Right lobe of liver (tissue), 6 donors: ENCODE data around the gene NES. TPM values are rescaled to one million over a fixed set of nuclear protein-coding genes. Genes with fewer than 3 reads are reported as not detected.

Experiments used
- ATAC-seq, 4 donors: fragments of 200-7000 bp; cut with Tn5 transposase; one replicate each; pipeline ENCODE4 v1.9.1; 2020; ENCODE audit warnings: mild to moderate bottlenecking in 4 of 4, moderate library complexity in 4 of 4
- DNase-seq, 3 donors: peaks; one replicate each; pipeline ENCODE4 v3.0.0-alpha.2; 2020
- H3K27ac ChIP-seq, 3 donors: fragments of 200-600 bp; one replicate each; pipeline ENCODE4 v1.8.0; 2022
- H3K27me3 ChIP-seq, 2 donors: fragments of 200-600 bp; one replicate each; pipeline ENCODE4 v1.8.0; 2022
- H3K36me3 ChIP-seq, 4 donors: fragments of 200-600 bp; sonication (generic) in 1 of 4; one replicate each; pipeline versions ENCODE4 v1.5.1 to v1.8.0; 2017 to 2022; ENCODE audit warnings: control low read depth in 1 of 4
- H3K4me1 ChIP-seq, 4 donors: fragments of 200-600 bp; sonication (generic) in 1 of 4; one replicate each; pipeline versions ENCODE4 v1.5.1 to v1.8.0; 2017 to 2022; ENCODE audit warnings: control low read depth in 1 of 4
- H3K4me3 ChIP-seq, 3 donors: fragments of 200-600 bp; one replicate each; pipeline ENCODE4 v1.8.0; 2022
- H3K9me3 ChIP-seq, 4 donors: fragments of 200-600 bp; sonication (generic) in 1 of 4; one replicate each; pipeline versions ENCODE4 v1.5.1 to v1.8.0; 2017 to 2022; ENCODE audit warnings: control low read depth in 1 of 4
- CTCF ChIP-seq, 4 donors: fragments of 200-600 bp in 3 of 4; fragments of 450-650 bp in 1 of 4; IDR thresholded peaks; one replicate each; pipeline versions ENCODE4 v1.5.1 to v1.8.0; 2016 to 2022; ENCODE audit warnings: antibody characterized with exemption in 4 of 4, mild to moderate bottlenecking in 2 of 4
- POLR2A ChIP-seq: fragments of 450-650 bp; IDR thresholded peaks from one replicate; pipeline ENCODE4 v1.6.1; 2017; ENCODE audit warnings: antibody characterized with exemption, mild to moderate bottlenecking
- WGBS: methylation state at CpG from one replicate; pipeline ENCODE4 v1.1.6; 2018; ENCODE audit warnings: low coverage, low lambda C conversion rate; ENCODE audit not compliant: insufficient coverage; ENCODE audit errors: missing lambda C conversion rate; 5-methylcytosine and 5-hydroxymethylcytosine counted together
- intact Hi-C, 2 donors: fragments of 100-400 bp; cut with DNase I; formaldehyde crosslinking; loops; one replicate each; pipeline versions ENCODE4 v1.11.2 to v1.14.1; 2022
- total RNA-seq, 6 experiments: library from RNA; depleted of rRNA in 2 of 6; stranded (reverse); fragments of >200 nt in 2 of 6; fragmentation: NEBNext Ultra II Directional in 3 of 6; extraction: Animal tissue kit (Norgen Biotek cat#: 25700) in 3 of 6; gene quantifications; one replicate each; pipeline versions ENCODE4 v1.1.0 to v1.2.4, GENCODE V29; 2016 to 2023
- donor health status: DM: no; HTN: yes; CAD: no.
- donor health status: DM: no; HTN: no; CAD: no.
- donor health status: DM: no; HTN: no; CAD: no.
- donor health status: DM: no; HTN: yes; CAD: no.
- donor health status: DM: no; HTN: yes; CAD: no.

Gene NES
- total RNA-seq, 6 experiments from 2014 or later = 1.1 to 7.5 (median 2.6) TPM

DNA sequence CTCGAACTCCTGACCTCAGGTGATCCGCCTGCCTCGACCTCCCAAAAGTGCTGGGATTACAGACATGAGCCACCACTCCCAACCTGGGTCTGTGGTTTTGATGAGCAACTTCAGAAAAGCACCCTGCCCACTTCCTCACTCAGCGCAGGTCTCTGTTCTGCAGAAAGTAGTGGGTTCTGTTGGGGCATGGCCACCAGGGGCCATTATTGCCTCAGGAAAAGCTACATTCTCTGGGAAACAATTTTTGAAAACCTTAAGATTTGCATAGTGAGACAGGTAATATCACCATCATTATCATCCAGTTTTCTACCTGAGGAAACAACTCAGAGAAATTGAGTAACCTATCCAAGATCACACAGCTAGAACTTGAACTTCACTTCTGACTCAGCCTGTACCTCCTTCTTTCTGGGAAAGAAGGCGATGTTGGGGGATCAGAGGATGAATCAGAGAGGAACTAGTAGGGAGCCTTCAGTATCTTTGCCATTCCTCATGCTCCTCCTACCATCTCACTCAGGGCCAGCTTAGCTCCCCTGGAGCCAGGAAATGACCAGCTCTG lies 7.1 kb upstream of the NES start:
- H3K36me3 ChIP-seq = no peaks in the 10 kb centered on the region
- intact Hi-C loops = no loop called here
- peaks cover 0 to 1% (median 0%) of the 10 kb centered on the region in 4 donors for H3K4me1 ChIP-seq
- DNase-seq (no peak), ATAC-seq (no peak)
- H3K9me3 ChIP-seq = no peaks in the 10 kb centered on the region
- H3K27ac ChIP-seq = no peak overlapping the region
- H3K4me3 ChIP-seq = no peak overlapping the region
- 48% methylated on average over 2 of the region's 5 CpGs for WGBS
- TF ChIP-seq CTCF (IDR thresholded peaks at IDR 0.05) = no peak
- TF ChIP-seq POLR2A = no peak
- no peaks in the 10 kb centered on the region for H3K27me3 ChIP-seq

DNA sequence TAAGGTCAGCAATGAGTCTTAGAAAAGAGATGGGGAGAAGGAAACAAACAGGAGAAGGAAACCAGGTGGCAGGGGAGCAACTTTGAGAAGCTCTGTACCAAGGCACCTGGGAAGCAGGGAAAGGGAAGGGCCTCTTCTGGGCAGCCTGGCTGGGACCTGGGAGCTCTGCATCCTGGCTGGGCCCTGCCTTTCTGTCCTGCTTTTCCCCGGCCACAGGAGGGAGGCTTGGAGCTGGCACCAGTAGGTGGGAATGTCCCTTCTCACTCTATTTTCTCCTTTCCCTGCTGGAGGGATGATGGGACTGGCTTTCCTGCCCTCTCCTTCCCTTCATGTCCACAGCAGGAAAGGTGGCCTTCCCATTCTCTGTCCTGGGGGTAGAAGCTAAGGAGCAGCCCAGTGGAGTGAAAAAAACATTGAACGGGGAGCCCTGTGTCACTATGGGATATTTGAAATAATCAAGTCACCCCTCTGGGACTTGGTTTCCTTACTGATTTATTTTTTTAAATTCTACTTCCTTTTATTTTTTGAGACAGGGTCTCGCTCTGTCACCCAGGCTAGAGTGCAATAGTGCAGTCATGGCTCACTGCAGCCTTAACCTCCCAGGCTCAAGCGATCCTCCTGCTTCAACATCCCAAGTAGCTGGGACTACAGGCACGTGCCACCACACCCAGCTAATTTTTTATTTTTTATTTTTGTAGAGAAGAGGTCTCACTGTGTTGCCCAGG lies 5.1 kb upstream of the NES start:
- TF ChIP-seq CTCF (IDR thresholded peaks at IDR 0.05) = no peak
- no peak for TF ChIP-seq POLR2A
- intact Hi-C loops = no loop called here
- 29% methylated on average over 2 of the region's 5 CpGs for WGBS
- ATAC-seq (no peak), DNase-seq (no peak)
- Histone ChIP-seq H3K9me3 (no peaks in the 10 kb centered on the region), H3K4me3 (no peak overlapping the region), H3K4me1 (no peaks in the 10 kb centered on the region), H3K27ac (no peak overlapping the region), H3K36me3 (no peaks in the 10 kb centered on the region), H3K27me3 (peaks cover 0 to 3% of the 10 kb centered on the region in 2 donors)

DNA sequence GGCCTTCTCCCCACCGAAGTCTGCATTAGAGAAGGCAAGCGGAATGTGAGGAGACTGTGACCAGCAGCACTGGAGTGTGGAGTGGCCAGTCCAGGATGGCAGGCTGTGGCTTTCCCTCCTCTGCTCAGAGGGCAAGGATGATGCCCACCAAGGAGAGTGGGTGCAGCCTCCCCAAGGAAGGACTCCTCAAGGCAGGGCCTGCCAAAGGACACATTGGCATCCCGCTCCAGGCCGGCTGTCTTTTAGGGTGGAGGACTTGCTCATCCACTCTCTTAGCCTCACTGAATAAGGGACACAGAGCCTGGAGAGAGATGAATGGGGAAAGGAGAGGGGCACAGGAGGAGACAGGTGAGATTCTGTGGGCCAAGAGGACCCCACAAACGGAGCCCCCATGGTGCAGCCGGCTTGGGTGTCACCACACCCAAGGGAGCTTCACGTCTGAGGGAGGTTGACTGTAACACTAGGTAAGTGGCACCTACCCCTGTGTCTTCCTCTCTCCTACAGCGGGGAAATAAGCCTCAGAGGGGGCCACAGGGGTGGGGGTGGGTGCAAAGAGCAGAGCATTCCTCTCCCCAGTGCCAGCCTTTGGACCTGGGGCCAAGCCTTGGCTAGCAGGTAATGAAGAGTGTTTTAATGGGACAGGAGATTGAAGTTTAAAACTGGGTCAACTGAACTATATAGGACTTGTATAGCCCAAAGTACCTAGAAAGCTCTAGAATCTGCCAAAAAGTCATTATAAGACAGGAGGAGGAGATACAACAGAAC lies 4.2 kb upstream of the NES start:
- intact Hi-C loops = no loop called here
- peaks cover 0 to 7% of the 10 kb centered on the region in 2 donors for H3K27me3 ChIP-seq
- no peak for DNase-seq

GRCh38 chr1:156680056-156680455 lies 2.8 kb upstream of the NES start:
- TF ChIP-seq POLR2A (no peak), CTCF (IDR thresholded peaks at IDR 0.05) (no peak)
- no peaks in the 10 kb centered on the region for H3K36me3 ChIP-seq
- H3K9me3 ChIP-seq = no peaks in the 10 kb centered on the region
- no peak overlapping the region for H3K27ac ChIP-seq
- no peak overlapping the region for H3K4me3 ChIP-seq
- H3K27me3 ChIP-seq = peaks cover 0 to 7% of the 10 kb centered on the region in 2 donors
- ATAC-seq (no peak), DNase-seq (no peak)
- H3K4me1 ChIP-seq = no peaks in the 10 kb centered on the region
- 30% methylated on average over 2 of the region's 2 CpGs for WGBS
- intact Hi-C loops = no loop called here

More for the DNA sequence above, 4.2 kb upstream of the NES start:
- no peak for TF ChIP-seq POLR2A
- TF ChIP-seq CTCF (IDR thresholded peaks at IDR 0.05) = no peak
- no peaks in the 10 kb centered on the region for H3K36me3 ChIP-seq
- no peak overlapping the region for H3K27ac ChIP-seq
- no peaks in the 10 kb centered on the region for H3K9me3 ChIP-seq
- 80% methylated on average over 4 of the region's 8 CpGs for WGBS
- H3K4me1 ChIP-seq = no peaks in the 10 kb centered on the region
- H3K4me3 ChIP-seq = no peak overlapping the region
- ATAC-seq = no peak
